KMS-11 (cell line): Measurements from ENCODE around the gene LHX4.

Source experiments
- H2AFZ ChIP-seq: fragments of 200-600 bp; sonication (generic); 2 replicates; pipeline ENCODE4 v1.6.1; 2016; ENCODE audit warnings: antibody characterized with exemption, mixed run types, low read depth
- H3K27ac ChIP-seq: fragments of 200-600 bp; sonication (generic); 2 replicates; pipeline ENCODE4 v1.6.1; 2016; ENCODE audit warnings: mild to moderate bottlenecking, mixed run types
- H3K27me3 ChIP-seq: fragments of 200-600 bp; sonication (generic); 2 replicates; pipeline ENCODE4 v1.6.1; 2017; ENCODE audit warnings: mild to moderate bottlenecking, low read depth, mixed run types, moderate library complexity; ENCODE audit not compliant: insufficient read depth
- H3K36me3 ChIP-seq: fragments of 200-600 bp; sonication (generic); 2 replicates; pipeline ENCODE4 v1.6.1; 2017; ENCODE audit warnings: mild to moderate bottlenecking, mixed run types; ENCODE audit not compliant: insufficient read depth
- H3K4me1 ChIP-seq: fragments of 200-600 bp; sonication (generic); 2 replicates; pipeline ENCODE4 v1.6.1; 2016; ENCODE audit warnings: mild to moderate bottlenecking, low read depth, mixed run types; ENCODE audit not compliant: poor library complexity, severe bottlenecking
- H3K4me2 ChIP-seq: fragments of 200-600 bp; sonication (generic); 2 replicates; pipeline ENCODE4 v1.7.0; 2016; ENCODE audit warnings: mild to moderate bottlenecking, mixed run types
- H3K4me3 ChIP-seq: fragments of 200-600 bp; sonication (generic); IDR thresholded peaks from 2 replicates; pipeline ENCODE4 v1.6.1; 2017; ENCODE audit warnings: low read depth, low read length, mixed read lengths; ENCODE audit not compliant: insufficient read depth
- H3K79me2 ChIP-seq: fragments of 200-600 bp; sonication (generic); 2 replicates; pipeline ENCODE4 v1.6.1; 2016; ENCODE audit warnings: low read depth, mixed run types; ENCODE audit not compliant: insufficient read depth
- H3K9ac ChIP-seq: fragments of 200-600 bp; sonication (generic); 2 replicates; pipeline ENCODE4 v1.6.1; 2016; ENCODE audit warnings: mild to moderate bottlenecking, mixed run types
- H4K20me1 ChIP-seq: fragments of 200-600 bp; sonication (generic); 2 replicates; pipeline ENCODE4 v1.6.1; 2016; ENCODE audit warnings: mild to moderate bottlenecking, mixed run types; ENCODE audit not compliant: insufficient read depth
- TF ChIP-seq, protein P1 (sequence below): fragments of 200-600 bp; sonication (generic); conservative IDR thresholded peaks from 2 replicates; pipeline ENCODE4 v1.6.1; 2017; ENCODE audit warnings: low read depth, mild to moderate bottlenecking, antibody characterized with exemption, low read length, moderate library complexity, mixed read lengths

Gene LHX4

DNA sequence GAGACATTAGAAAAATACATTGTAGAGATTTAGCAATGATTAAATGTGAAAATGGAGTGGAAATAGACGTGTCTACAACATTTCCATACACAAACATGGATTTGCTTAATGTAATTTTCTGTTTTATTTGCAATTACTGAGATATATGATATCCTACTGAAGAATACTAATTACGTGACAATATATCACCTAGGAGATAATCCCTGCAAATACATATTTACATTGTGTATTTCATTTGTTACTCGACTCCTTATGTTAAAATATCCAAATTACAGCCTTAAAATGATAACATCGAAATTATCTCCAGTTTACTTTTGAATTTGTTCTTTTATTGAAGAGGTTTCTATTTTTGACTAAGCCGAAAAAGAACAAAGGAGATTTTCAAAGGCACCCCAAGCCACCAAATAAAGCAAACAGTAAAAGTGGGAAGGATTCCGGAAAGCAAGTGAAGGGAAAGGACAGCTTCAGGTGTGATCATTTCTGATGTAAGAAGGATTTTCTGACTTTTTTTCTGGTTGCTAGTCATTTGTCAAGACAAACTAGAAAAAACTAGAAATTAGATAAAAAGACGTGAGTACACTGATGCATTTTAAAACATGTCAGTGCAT is 7.9 kb downstream of the LHX4 start:
- Histone ChIP-seq H4K20me1 (no peaks in the 10 kb centered on the region), H3K4me1 (no peaks in the 10 kb centered on the region), H2AFZ (no peak overlapping the region), H3K27me3 (no peaks in the 10 kb centered on the region), H3K36me3 (no peaks in the 10 kb centered on the region), H3K27ac (no peak overlapping the region), H3K4me3 (no peak overlapping the region), H3K9ac (no peak overlapping the region), H3K79me2 (no peaks in the 10 kb centered on the region), H3K4me2 (no peak overlapping the region)
- TF ChIP-seq, protein P1, sequence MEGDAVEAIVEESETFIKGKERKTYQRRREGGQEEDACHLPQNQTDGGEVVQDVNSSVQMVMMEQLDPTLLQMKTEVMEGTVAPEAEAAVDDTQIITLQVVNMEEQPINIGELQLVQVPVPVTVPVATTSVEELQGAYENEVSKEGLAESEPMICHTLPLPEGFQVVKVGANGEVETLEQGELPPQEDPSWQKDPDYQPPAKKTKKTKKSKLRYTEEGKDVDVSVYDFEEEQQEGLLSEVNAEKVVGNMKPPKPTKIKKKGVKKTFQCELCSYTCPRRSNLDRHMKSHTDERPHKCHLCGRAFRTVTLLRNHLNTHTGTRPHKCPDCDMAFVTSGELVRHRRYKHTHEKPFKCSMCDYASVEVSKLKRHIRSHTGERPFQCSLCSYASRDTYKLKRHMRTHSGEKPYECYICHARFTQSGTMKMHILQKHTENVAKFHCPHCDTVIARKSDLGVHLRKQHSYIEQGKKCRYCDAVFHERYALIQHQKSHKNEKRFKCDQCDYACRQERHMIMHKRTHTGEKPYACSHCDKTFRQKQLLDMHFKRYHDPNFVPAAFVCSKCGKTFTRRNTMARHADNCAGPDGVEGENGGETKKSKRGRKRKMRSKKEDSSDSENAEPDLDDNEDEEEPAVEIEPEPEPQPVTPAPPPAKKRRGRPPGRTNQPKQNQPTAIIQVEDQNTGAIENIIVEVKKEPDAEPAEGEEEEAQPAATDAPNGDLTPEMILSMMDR: no peak

- H3K27ac ChIP-seq: no peak overlapping the region
- H3K27me3 ChIP-seq: no peaks in the 10 kb centered on the region
- H3K4me1 ChIP-seq: no peaks in the 10 kb centered on the region
- H3K9ac ChIP-seq: no peak overlapping the region
- no peak overlapping the region for H2AFZ ChIP-seq
- no peaks in the 10 kb centered on the region for H3K36me3 ChIP-seq
- H3K4me2 ChIP-seq: no peak overlapping the region
- no peak overlapping the region for H3K4me3 ChIP-seq
- TF ChIP-seq, protein P1: no peak
- no peaks in the 10 kb centered on the region for H4K20me1 ChIP-seq
- H3K79me2 ChIP-seq: no peaks in the 10 kb centered on the region
These were observed 8.6 kb downstream of the LHX4 start for GRCh38 chr1:180238675-180239074.

- Histone ChIP-seq H4K20me1 (no peaks in the 10 kb centered on the region), H3K9ac (no peak overlapping the region), H3K27me3 (no peaks in the 10 kb centered on the region), H3K27ac (no peak overlapping the region), H3K36me3 (no peaks in the 10 kb centered on the region), H3K4me1 (no peaks in the 10 kb centered on the region), H3K4me3 (no peak overlapping the region), H3K79me2 (no peaks in the 10 kb centered on the region), H3K4me2 (no peak overlapping the region), H2AFZ (no peak overlapping the region)
- TF ChIP-seq, protein P1: no peak
These were observed 9.4 kb downstream of the LHX4 start for GRCh38 chr1:180239145-180240096.

GRCh38 chr1:180241716-180242544 is 11.9 kb downstream of the LHX4 start:
- H4K20me1 ChIP-seq: no peaks in the 10 kb centered on the region
- TF ChIP-seq, protein P1: no peak
- H3K79me2 ChIP-seq: no peaks in the 10 kb centered on the region
- peaks cover 5% of the 10 kb centered on the region for H3K4me1 ChIP-seq
- no peak overlapping the region for H3K27ac ChIP-seq
- no peak overlapping the region for H3K4me2 ChIP-seq
- H3K36me3 ChIP-seq: no peaks in the 10 kb centered on the region
- no peaks in the 10 kb centered on the region for H3K27me3 ChIP-seq
- no peak overlapping the region for H2AFZ ChIP-seq
- H3K4me3 ChIP-seq: no peak overlapping the region
- H3K9ac ChIP-seq: no peak overlapping the region
